HepG2 (cell line): ENCODE results near the gene ATAD3A.

Experiments
- EP300 ChIP-seq, 3 experiments: sonication (generic) in 1 of 3; formaldehyde crosslinking in 1 of 3; IDR thresholded peaks; 2 replicates each; pipeline versions ENCODE4 v1.5.1 to v1.6.1; 2011 to 2020; ENCODE audit warnings: low read depth in 2 of 3, low read length in 2 of 3, borderline replicate concordance in 1 of 3, improper control_type of control experiment in 1 of 3, mild to moderate bottlenecking in 1 of 3, missing genetic modification reagents in 1 of 3, moderate library complexity in 1 of 3
- EZH2 ChIP-seq: conservative IDR thresholded peaks from 2 replicates; pipeline ENCODE4 v1.6.1; 2012; ENCODE audit warnings: mild to moderate bottlenecking, low read depth, low read length, moderate library complexity
- NPAS2 ChIP-seq: sonication (generic); formaldehyde crosslinking; IDR thresholded peaks from 2 replicates; pipeline ENCODE4 v1.8.0; 2022; ENCODE audit warnings: mild to moderate bottlenecking, missing genetic modification reagents, borderline replicate concordance
- POLR2A ChIP-seq, 2 experiments: IDR thresholded peaks; 2 replicates each; pipeline ENCODE4 v1.6.1; 2011; ENCODE audit warnings: low read depth in 2 of 2, low read length in 2 of 2, mild to moderate bottlenecking in 1 of 2, moderate library complexity in 1 of 2; ENCODE audit not compliant: insufficient read depth in 1 of 2
- SP2 ChIP-seq: sonication (generic); formaldehyde crosslinking; IDR thresholded peaks from 2 replicates; pipeline ENCODE4 v1.5.1; 2020; ENCODE audit warnings: mild to moderate bottlenecking, missing genetic modification reagents
- SP5 ChIP-seq: IDR thresholded peaks from 2 replicates; pipeline ENCODE4 v1.6.1; 2016; ENCODE audit warnings: low read depth, borderline replicate concordance
- TRIM24 ChIP-seq: sonication (generic); formaldehyde crosslinking; IDR thresholded peaks from 2 replicates; pipeline ENCODE4 v1.8.0; 2022; ENCODE audit warnings: mild to moderate bottlenecking, missing genetic modification reagents
- ZNF263 ChIP-seq: sonication (generic); formaldehyde crosslinking; IDR thresholded peaks from 2 replicates; pipeline ENCODE4 v1.4.0; 2020; ENCODE audit warnings: missing genetic modification reagents
- ZNF331 ChIP-seq: sonication (generic); formaldehyde crosslinking; IDR thresholded peaks from 2 replicates; pipeline ENCODE4 v1.4.0; 2020; ENCODE audit warnings: missing genetic modification reagents
- ZNF552 ChIP-seq: sonication (generic); formaldehyde crosslinking; IDR thresholded peaks from 2 replicates; pipeline ENCODE4 v1.9.0; 2022; ENCODE audit warnings: missing genetic modification reagents, mild to moderate bottlenecking, borderline replicate concordance

- TF ChIP-seq POLR2A (IDR thresholded peaks at IDR 0.05; ENCODE audit: insufficient read depth in 1 of 2, low read depth in 2 of 2, low read length in 2 of 2): no peak
- TF ChIP-seq SP2 (CRISPR knock-in tag): no peak
- no peak for TF ChIP-seq EP300 (IDR thresholded peaks at IDR 0.05; ENCODE audit: low read depth in 2 of 2, low read length in 2 of 2)
- TF ChIP-seq EP300 (CRISPR knock-in tag; IDR thresholded peaks at IDR 0.05; ENCODE audit: borderline replicate concordance): no peak
- no peak for TF ChIP-seq TRIM24
- no peak for TF ChIP-seq ZNF263 (CRISPR knock-in tag)
- TF ChIP-seq NPAS2 (CRISPR knock-in tag): no peak
- TF ChIP-seq ZNF552 (CRISPR knock-in tag): no peak
- no peak for TF ChIP-seq ZNF331 (CRISPR knock-in tag)
- TF ChIP-seq EZH2: no peak
- no peak for TF ChIP-seq SP5
Observed at GRCh38 chr1:1547476-1547875, 35.5 kb downstream of the ATAD3A start.
